Thyroid gland (tissue), 4 donors: ENCODE measurements around the gene PLPP3.

Experiments used
- CTCF ChIP-seq, 6 experiments: fragments of 200-600 bp in 3 of 6; fragments of 450-650 bp in 3 of 6; sonication (generic) in 3 of 6; IDR thresholded peaks; one replicate each; pipeline ENCODE4 v1.5.1; 2016 to 2019; ENCODE audit warnings: antibody characterized with exemption in 6 of 6, mild to moderate bottlenecking in 2 of 6, inconsistent platforms in 1 of 6, moderate library complexity in 1 of 6
- POLR2A ChIP-seq, 2 donors: fragments of 450-650 bp; IDR thresholded peaks; one replicate each; pipeline ENCODE4 v1.6.1; 2017; ENCODE audit warnings: antibody characterized with exemption in 2 of 2, mild to moderate bottlenecking in 2 of 2, moderate library complexity in 1 of 2

GRCh38 chr1:56509713-56510641, 69.4 kb downstream of the PLPP3 start:
- TF ChIP-seq CTCF (IDR thresholded peaks at IDR 0.05) (no peak), POLR2A (IDR thresholded peaks at IDR 0.05) (no peak)
